T-helper 9 cell (primary cell): ENCODE data around the gene NFIA.

Experiments
- DNase-seq: peaks from one replicate; pipeline ENCODE4 v3.0.0-alpha.2; 2020

Gene NFIA

GRCh38 chr1:61315011-61315410 is 232.7 kb downstream of the NFIA start:
- DNase-seq: no peak

GRCh38 chr1:61316493-61316892 is 234.1 kb downstream of the NFIA start:
- no peak for DNase-seq

GRCh38 chr1:61318319-61319125 is 236.2 kb downstream of the NFIA start:
- no peak for DNase-seq

- no peak for DNase-seq
Measured at GRCh38 chr1:61320575-61320974, 238.2 kb downstream of the NFIA start.

- no peak for DNase-seq
Measured at GRCh38 chr1:61322008-61322744, 239.8 kb downstream of the NFIA start.

- no peak for DNase-seq
Measured at GRCh38 chr1:61322769-61323168, 240.4 kb downstream of the NFIA start.

- no peak for DNase-seq
Measured at GRCh38 chr1:61323681-61324328, 241.4 kb downstream of the NFIA start.

- no peak for DNase-seq
Measured at GRCh38 chr1:61326713-61327112, 244.4 kb downstream of the NFIA start.

GRCh38 chr1:61327436-61327835 is 245.1 kb downstream of the NFIA start:
- DNase-seq: no peak

- DNase-seq: no peak
Measured at GRCh38 chr1:61329556-61329955, 247.2 kb downstream of the NFIA start.

GRCh38 chr1:61330018-61330417 is 247.7 kb downstream of the NFIA start:
- DNase-seq: no peak

- no peak for DNase-seq
Measured at GRCh38 chr1:61330571-61330970, 248.2 kb downstream of the NFIA start.

- DNase-seq: no peak
Measured at GRCh38 chr1:61332196-61332753, 249.9 kb downstream of the NFIA start.

- no peak for DNase-seq
Measured at GRCh38 chr1:61332796-61333195, 250.4 kb downstream of the NFIA start.

- no peak for DNase-seq
Measured at GRCh38 chr1:61334718-61335589, 252.6 kb downstream of the NFIA start.

GRCh38 chr1:61337037-61337436 is 254.7 kb downstream of the NFIA start:
- no peak for DNase-seq

GRCh38 chr1:61337441-61337951 is 255.1 kb downstream of the NFIA start:
- DNase-seq: no peak

- DNase-seq: no peak
Measured at GRCh38 chr1:61337981-61338848, 255.9 kb downstream of the NFIA start.

- DNase-seq: no peak
Measured at GRCh38 chr1:61338899-61339298, 256.5 kb downstream of the NFIA start.

- no peak for DNase-seq
Measured at GRCh38 chr1:61341426-61341825, 259.1 kb downstream of the NFIA start.
